ENCODE data around the gene PAPOLB. TPM values are rescaled to one million over a fixed set of nuclear protein-coding genes. Genes with fewer than 3 reads are reported as not detected.
A peak's percentile ranks its signal among the peaks of the same experiment; 100 is the strongest.

The PAPOLB gene
- total and polyA plus RNA-seq, 2 of the 4 experiments (the other 2 are of a cell fraction) = under 0.01 TPM; not detected in 1

GRCh38 chr7:4882169-4883032 is 20.6 kb upstream of the PAPOLB start:
- POLR2A ChIA-PET (ENCODE audit: unreplicated experiment) = no interaction called here
- H3K4me1 ChIP-seq (ENCODE audit: control insufficient read depth, insufficient read depth, low read length) = peaks cover 2% of the 10 kb centered on the region; the same call in 1 of the 2 replicates
- no peak overlapping the region for H4K8ac ChIP-seq (ENCODE audit: low read depth in 2 of 2, low read length in 2 of 2)
- H4K20me1 ChIP-seq (ENCODE audit: insufficient read depth, low read length) = no peaks in the 10 kb centered on the region
- no peak overlapping the region; the same call in 1 of the 2 replicates for H3K4ac ChIP-seq (ENCODE audit: low read depth, low read length)
- no peak overlapping the region for H2BK5ac ChIP-seq (ENCODE audit: low read depth, low read length, poor library complexity, severe bottlenecking)
- peak overlapping the region; percentile 20; the same call in 1 of the 2 replicates for H3K23ac ChIP-seq (ENCODE audit: low read depth, low read length)
- H3K27me3 ChIP-seq (ENCODE audit: control insufficient read depth, insufficient read depth, low read length) = peaks cover 2% of the 10 kb centered on the region
- in situ Hi-C loops (cut with MboI; ENCODE audit: low sequenced_read_pairs) (no loop called here), intact Hi-C loops (cut with micrococcal nuclease) (loop anchor here (1.0 to 2.0 kb wide), 2 partner anchors 52 to 84 kb away; no protein-coding TSS in a partner anchor), dilution Hi-C loops (cut with HindIII; ENCODE audit: low sequenced_read_pairs, unreplicated experiment) (no loop called here)
- CTCF ChIA-PET = interaction anchor here (0.6 kb wide), 1 partner anchor 358 kb away, joined by 7 read pairs; no protein-coding TSS in a partner anchor
- peak overlapping the region; percentile 2; the same call in 1 of the 2 replicates for H3K27ac ChIP-seq (ENCODE audit: insufficient read depth, low read length)
- no peak overlapping the region for H3K14ac ChIP-seq (replicated peaks; ENCODE audit: low read depth, low read length)
- H3K4me3 ChIP-seq (ENCODE audit: insufficient read depth, low read depth, low read length) = peak overlapping the region; percentile 6
- no peaks in the 10 kb centered on the region for H3K9me1 ChIP-seq (ENCODE audit: insufficient read depth, low read length)
- ATAC-seq (ENCODE audit: low read depth) = peak; percentile 57
- peak; percentile 59 for DNase-seq
- peak overlapping the region; percentile 89 for H2AK9ac ChIP-seq (replicated peaks; ENCODE audit: low read depth, low read length, poor library complexity)
- no peak overlapping the region for H4K91ac ChIP-seq (ENCODE audit: insufficient read depth, low read depth, low read length)
- H3K36me3 ChIP-seq (ENCODE audit: control insufficient read depth, insufficient read depth, low read length) = no peaks in the 10 kb centered on the region
- H2BK15ac ChIP-seq (ENCODE audit: low read depth, low read length) = no peak overlapping the region
- H3K56ac ChIP-seq (ENCODE audit: extremely low read depth, insufficient read depth, low read length) = no peak overlapping the region
- no peak overlapping the region for H2BK20ac ChIP-seq (ENCODE audit: low read depth, low read length)
- H2AK5ac ChIP-seq (ENCODE audit: low read depth, low read length) = no peak overlapping the region
- H3K9ac ChIP-seq (ENCODE audit: low read depth, low read length) = peak overlapping the region; percentile 5
- peak overlapping the region; percentile 84 for H2AFZ ChIP-seq (replicated peaks; ENCODE audit: low read length, poor library complexity)
- H3K18ac ChIP-seq (ENCODE audit: low read depth, low read length) = no peak overlapping the region
- no peak overlapping the region for H2BK120ac ChIP-seq (ENCODE audit: low read depth, low read length)
- H3K4me2 ChIP-seq (ENCODE audit: low read depth, low read length) = peak overlapping the region; percentile 22
- BruUV-seq (replicated peaks) = no TSS peak
- H3K9me3 ChIP-seq (ENCODE audit: control insufficient read depth, insufficient read depth, low read length) = no peaks in the 10 kb centered on the region
- H3K79me1 ChIP-seq (ENCODE audit: low read depth in 1 of 2, low read length in 2 of 2) = no peaks in the 10 kb centered on the region
- no peak overlapping the region for H4K5ac ChIP-seq (ENCODE audit: low read depth, low read length)
- TF ChIP-seq, protein P1, sequence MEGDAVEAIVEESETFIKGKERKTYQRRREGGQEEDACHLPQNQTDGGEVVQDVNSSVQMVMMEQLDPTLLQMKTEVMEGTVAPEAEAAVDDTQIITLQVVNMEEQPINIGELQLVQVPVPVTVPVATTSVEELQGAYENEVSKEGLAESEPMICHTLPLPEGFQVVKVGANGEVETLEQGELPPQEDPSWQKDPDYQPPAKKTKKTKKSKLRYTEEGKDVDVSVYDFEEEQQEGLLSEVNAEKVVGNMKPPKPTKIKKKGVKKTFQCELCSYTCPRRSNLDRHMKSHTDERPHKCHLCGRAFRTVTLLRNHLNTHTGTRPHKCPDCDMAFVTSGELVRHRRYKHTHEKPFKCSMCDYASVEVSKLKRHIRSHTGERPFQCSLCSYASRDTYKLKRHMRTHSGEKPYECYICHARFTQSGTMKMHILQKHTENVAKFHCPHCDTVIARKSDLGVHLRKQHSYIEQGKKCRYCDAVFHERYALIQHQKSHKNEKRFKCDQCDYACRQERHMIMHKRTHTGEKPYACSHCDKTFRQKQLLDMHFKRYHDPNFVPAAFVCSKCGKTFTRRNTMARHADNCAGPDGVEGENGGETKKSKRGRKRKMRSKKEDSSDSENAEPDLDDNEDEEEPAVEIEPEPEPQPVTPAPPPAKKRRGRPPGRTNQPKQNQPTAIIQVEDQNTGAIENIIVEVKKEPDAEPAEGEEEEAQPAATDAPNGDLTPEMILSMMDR (conservative IDR thresholded peaks at IDR 0.05; ENCODE audit: low read depth, low read length) = no peak
- TF ChIP-seq MAFK (IDR thresholded peaks at IDR 0.05; ENCODE audit: low read depth, low read length) = no peak
- no peak for TF ChIP-seq RAD21 (IDR thresholded peaks at IDR 0.05; ENCODE audit: low read length)
- no peak for TF ChIP-seq MXI1 (IDR thresholded peaks at IDR 0.05; ENCODE audit: borderline replicate concordance, low read depth, low read length)
- TF ChIP-seq POLR2A (IDR thresholded peaks at IDR 0.05; ENCODE audit: low read depth, low read length) = no peak
- TF ChIP-seq MAZ (IDR thresholded peaks at IDR 0.05; ENCODE audit: borderline replicate concordance, low read depth, low read length) = no peak
- no peak for TF ChIP-seq ELK1 (IDR thresholded peaks at IDR 0.05; ENCODE audit: borderline replicate concordance, low read depth, low read length)
- TF ChIP-seq CEBPB (IDR thresholded peaks at IDR 0.05; ENCODE audit: low read depth, low read length) = no peak
- 3% methylated on average over 12 of the region's 35 CpGs; no CpG with 5 or more reads in 1 of the 2 experiments for WGBS, 2 experiments (ENCODE audit: extremely low coverage in 2 of 2, insufficient read length in 1 of 2)
